HG03039 (cell line): ENCODE measurements around the gene CFAP69.
"Not testable (repeated sequence)": the region's sequence is repeated elsewhere in the genome, so short reads cannot be mapped to it uniquely, and the experiment has no call there.

ENCODE experiments used
- ATAC-seq: cut with Tn5 transposase; IDR thresholded peaks from one replicate; pipeline ENCODE4 v1.9.1; 2021; ENCODE audit warnings: mild to moderate bottlenecking, moderate library complexity; ENCODE audit not compliant: unreplicated experiment

CFAP69 gene

DNA sequence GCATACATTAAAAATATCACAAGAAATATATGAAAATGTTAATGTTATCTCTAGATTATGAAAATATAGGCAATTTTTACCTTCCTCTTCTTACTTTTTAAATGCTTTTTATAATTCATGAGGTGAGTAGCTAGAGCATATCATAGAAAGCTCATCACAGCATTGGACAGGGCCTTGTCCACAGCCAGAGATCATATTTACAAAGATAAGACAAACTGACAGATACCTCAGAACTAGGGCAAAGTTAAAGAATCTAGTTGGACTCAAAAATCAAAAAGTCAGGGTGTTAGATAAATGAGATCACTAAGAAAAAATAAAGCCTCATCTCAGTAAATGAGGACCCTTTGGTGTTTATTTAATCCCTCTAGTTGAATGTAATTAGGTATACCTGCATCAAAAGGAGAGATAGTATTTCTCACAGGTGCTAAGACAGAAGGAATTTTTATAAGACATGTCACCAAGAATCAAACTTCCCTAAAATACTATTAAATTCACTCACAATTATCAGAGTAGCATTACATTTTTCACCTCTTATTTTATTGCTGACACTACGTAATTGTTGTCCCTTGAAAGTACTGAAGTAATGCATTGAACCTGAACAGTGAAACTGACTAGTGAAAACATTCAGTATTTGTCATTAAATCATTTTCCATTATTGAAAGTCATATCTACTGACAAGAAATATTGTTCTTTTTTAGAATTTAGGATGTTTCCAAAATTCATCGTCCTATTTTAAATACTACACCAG lies 25.6 kb downstream of the CFAP69 start:
- no peak for ATAC-seq

DNA sequence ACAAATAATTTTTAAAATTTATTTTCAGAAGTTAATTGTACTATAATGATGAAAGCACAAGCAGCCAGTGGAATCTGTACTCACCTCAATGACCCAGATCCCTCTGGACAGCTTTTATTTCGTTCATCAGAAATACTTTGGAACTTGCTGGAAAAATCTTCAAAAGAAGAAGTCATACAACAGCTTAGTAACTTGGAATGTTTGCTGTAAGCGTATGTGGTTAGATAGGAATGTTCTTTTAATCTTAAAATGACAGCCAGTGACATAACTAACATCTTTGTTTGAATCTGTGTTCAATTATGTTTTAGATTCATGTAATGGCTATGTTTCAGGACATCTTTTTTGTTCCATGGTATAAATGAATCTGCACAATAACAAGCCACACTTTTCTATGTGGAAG lies 26.8 kb downstream of the CFAP69 start:
- ATAC-seq, result no peak

DNA sequence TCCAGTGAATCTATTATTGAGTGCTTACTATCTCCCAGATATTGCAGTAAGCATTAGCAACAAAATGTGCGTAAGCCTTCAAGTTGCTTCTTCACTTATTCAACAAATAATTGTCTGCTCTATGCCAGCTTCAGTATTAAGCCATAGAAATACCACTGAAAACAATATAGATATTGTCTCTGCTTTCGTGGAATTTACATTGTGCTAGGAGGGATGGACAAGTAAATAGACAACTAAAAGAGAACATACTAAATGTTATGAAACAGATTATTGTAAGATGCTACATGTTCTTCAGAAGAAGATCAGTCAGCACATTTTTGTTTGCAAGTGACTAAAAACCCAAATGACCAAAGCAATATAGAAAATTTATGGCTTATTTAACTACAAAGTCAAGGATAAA lies 27.3 kb downstream of the CFAP69 start:
- no peak for ATAC-seq

DNA sequence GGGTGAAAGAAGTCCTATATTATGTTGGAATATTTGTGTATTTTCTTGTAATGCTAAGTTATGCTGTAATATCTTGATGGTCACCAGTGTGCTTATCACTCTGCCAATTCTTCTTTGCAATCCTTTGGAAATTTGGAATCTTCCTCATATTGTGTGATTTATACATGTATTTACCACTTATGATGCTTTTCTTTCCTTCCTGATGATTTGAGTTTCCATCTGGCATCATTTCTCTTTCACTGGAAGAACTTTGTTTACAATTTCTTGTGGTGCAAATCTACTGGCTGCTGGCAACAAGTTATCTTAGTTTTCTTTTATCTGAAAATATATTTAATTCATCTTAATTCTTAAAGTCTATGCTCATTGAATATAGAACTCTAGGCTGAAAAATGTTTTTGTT lies 29.2 kb downstream of the CFAP69 start:
- ATAC-seq, result no peak

DNA sequence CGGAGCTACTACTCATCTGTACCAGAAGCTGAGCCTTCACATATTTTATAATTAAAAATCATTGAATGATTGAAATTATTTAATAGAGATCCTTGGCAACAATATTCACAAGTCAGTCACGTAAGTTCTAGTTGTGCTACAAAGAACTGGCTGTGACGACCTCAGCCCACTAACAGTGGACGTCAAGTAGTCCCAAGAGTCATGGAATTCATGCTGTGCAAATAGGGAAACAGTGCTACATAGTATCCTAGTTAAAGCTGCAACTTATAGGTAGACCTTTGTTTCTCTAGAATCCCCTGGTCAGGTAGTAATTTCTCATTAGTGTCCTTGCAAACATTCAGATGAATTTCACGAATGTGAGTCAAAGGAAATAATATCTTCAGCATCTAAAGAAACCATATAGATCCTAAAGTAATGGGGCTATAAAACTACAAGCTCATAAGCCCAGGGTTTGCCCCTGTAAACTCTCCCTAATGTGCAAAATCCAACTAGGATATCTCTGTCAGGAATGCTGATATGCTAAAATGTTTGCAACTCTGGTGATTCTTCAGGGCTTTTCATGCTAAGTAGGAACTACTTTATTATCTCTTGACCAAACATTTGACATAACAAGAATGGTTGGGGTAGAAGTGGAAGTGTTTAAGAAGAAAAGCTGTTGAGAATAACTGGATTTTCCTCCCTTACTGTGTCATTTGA lies 31.2 kb downstream of the CFAP69 start:
- no peak for ATAC-seq

DNA sequence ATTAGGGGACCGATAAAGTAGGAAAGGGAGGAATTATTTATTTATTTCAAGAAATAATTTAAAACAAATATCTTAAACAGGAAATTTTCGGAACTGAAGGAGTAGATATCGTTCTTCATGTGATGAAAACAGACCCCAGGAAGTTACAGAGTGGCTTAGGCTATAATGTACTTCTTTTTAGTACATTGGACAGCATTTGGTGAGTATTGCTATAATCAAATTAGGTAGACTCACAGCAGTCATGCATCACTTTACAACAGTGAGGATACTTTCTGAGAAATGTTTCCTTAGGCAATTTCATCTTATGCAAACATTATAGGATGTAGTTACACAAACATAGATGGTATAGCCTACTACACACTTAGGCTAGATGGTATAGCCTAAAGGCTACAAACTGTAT lies 43.2 kb downstream of the CFAP69 start:
- ATAC-seq, result no peak

DNA sequence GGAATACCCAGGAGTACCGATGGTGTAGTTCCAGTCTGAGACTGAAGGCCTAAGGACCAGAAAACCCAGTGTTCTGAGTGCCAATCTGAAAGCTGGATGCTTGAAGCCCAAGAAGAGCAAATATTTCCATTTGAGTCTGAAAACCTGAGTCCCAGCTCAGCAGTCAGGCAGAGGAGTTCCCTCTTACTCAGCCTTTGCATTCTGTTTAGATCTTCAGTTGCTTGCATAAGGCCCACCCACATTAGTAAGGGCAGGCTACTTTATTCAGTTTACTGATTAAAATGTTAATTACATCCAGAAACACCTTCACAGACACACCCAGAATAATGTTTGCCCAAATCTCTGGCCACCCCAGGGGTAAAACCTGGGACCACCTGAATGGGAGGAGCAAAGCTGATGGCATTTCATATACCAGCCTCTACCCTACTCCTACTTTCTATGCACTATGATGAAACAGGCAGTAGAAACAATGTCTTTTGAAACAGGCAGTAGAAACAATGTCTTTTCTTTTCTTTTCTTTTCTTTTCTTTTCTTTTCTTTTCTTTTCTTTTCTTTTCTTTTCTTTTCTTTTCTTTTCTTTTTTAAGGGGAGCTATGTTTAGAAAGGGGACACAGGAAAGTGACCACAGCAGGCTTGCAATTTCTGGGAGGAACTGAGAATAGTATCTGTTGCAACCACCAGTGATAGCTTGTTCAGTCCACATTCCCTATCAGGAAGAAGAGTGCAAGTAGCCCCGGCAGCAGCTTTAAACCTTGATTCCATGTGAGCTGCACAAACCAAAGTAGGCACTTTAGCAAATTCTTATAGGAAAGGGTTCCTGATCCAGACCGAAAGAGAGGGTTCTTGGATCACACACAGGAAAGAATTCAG lies 45.5 kb downstream of the CFAP69 start:
- ATAC-seq, result no peak

DNA sequence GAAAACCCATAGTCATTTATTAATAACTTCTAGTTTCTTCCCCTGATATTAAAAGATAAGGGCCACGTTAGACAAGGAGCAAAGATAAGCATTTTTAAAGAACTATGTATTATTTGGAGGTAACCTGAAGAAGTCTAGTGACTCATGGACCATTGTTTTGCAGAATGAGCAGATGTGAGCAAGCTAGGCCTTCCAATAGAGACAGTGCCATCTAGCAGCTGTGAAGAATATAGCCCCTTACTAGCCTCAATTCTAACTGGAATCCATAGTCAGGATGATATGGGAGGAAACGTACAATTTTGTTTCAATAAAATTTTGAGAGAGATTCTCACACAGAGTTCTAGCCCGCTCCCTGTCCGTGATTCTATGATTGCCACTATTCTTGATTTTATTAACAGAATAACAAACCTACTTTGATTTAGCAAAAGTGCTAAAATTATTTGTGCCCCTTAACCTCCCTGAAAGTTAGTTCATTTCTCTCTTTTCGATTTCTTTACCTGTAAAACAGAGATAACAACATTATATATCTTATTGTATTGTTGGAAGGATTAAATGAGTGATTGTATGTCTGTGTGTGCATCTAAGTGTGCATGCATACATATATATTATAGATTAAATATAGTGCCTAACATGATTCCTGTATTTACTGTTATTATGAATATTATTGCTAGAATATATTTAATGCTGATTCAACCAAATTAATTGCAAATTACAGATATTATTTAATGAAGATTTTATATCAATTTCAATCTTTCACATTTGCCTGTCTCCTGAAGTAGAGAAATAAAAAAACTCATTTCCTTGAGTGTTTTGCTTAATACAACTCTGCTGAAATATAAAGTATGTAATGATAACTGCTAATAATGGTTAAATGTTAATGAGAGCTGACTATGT lies 53.4 kb downstream of the CFAP69 start:
- ATAC-seq, result no peak

DNA sequence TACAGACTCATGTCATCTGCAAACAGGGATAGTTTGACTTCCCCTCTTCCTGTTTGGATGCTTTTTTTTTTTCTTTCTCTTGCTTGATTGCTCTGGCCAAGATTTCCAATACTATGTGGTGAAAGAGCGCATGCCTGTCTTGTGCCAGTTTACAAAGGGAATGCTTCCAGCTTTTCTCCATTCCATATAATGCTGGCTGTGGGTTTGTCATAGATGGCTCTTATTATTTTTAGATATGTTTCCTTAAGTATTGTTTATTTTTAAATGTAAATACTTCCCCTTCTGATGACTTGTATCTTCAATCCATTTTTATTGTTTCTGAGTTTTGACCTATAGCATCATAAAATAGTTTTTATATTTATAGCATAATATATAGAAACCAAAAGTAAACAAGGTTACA lies 58.3 kb downstream of the CFAP69 start:
- ATAC-seq, result no peak

DNA sequence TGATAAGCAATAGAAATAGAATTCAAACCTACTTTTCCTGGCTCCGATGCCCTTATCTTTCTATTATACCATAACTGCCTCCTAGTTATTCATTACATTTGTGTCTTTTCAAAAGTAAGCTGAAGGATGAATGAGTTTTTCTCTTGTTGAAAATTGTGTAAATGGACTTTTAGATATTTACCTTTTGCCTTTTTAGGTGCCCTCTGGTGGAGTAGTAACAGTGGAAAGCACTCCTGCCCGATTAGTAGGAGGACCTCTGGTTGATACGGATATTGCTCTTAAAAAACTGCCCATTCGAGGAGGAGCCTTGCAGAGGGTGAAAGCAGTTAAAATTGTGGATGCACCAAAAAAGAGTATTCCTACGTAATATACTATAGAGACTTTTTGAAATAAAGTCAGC lies 64.9 kb downstream of the CFAP69 start:
- ATAC-seq, result no peak

DNA sequence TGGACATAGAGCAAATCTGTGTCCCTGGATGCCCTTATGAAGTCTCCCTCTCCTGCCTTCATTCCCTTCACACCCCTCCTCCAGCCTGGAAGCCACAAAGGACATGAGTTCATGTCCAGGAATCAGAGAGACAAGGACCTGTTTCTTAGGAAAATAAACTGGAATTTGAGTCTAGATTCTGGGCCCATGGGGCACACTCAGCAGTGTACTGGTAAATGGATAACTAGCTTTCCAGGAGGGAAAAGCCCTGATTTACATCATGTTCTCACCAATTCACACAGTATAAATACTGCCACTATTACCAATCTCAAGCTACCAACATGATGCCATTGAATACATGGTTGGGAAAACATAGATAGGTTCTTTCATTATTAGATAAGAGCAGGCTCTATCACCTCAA lies 66.2 kb downstream of the CFAP69 start:
- no peak for ATAC-seq

DNA sequence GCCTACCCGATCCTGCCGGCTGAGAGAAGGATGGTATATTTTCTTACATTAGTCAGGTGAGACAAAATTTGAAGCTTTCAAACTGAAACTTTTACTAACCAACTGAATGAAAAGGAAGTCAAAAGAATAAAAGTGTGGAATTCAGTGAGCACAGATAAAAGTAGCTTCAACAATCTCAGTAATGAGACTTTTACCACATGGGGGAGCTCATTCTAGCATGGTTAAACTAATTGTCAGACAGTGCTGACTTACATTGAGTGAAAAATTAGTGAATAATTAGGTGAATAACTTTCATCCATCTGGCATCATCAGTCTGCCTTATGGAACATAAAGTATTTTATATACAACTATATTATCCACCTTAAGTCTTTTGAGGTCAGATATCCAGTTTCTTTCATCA lies 67.8 kb downstream of the CFAP69 start:
- ATAC-seq, result no peak

DNA sequence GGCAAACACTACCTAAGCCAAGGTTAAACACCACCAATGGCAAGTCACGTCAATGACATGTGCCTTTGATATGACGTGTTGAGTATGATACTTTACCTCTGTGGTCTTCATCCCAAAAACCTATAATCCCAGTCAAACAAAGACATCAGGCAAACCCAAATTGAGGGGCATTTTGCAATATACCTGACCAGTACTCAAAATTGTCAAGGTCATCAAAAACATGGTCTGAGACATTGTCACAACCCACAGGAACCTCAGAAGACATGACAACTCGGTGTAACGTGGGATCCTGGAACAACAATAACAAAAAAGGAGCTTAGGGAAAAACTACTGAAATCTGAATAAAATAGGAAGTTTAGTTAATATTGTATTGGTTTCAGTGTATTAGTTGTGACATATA lies 68.9 kb downstream of the CFAP69 start:
- no peak for ATAC-seq

DNA sequence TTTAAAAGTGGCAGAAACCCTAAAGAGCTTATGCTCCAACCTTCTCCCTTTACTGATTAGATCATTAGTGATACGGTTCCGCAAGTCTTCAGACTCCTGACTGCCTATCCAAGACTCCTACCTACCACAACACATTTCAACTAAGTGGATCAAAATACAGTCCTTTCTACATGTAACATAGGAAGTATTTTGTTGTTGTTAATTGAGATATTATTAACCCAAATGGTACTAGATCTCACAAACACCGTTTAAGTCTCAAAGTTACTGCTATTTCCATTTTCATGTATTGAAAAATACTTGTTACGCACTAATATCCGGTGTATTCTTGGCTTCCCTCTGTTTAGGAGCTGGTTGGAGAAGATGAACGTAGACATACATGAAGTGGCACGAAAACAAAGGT lies 75.0 kb downstream of the CFAP69 start:
- ATAC-seq, result no peak

DNA sequence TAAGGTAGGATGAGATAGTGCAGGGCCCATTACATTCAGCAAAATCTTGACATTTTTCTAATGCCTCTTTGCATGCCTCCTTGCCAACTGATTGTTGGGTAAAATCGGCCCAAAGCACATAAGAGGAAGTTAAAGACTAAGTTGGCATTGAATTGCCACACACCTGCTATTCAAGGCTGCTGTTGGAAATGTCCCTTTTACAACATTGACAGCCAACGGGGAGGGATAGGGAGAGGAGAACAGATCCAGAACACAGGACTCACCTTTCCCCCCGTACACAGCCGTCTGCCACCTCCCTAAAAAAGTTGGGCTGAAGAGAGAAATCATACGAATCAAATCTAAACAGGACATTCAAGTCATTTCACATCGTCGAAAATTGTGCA lies 75.4 kb downstream of the CFAP69 start:
- no peak for ATAC-seq

DNA sequence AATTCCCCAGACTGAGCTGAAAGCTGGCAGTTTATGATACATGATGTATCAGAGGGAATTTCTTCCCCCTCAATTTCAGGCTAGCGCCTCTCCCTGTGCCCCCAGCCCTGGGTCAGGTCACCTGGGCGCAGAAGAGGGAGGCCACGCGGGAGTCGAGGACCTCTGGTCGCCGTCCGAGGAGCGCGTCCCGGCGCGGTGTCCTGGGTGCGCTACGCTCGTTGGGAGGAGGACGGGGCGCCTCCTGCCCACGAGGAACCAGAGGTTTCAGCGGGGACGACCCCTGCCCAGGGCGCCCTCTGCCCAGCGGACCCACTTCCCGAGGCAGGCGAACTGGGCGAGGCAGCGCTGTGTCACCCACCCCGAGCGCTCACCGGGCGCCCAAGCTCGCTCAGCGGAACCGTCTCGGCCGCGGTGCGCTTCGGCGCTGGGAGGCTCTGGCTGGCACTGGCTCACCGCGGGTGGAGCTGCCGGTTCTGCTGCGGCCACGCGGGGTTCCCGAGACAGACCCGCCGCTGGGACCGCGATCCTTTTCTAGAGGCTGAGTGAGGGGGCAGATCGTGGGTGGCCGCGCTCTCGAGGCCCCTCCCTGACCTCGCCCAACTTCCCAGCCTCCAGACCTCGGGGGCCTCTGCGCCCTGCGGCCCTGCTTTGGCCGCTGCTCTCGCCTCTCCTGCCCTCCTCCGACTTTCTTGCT lies 76.0 kb downstream of the CFAP69 start, which contains the start of gene FAM237B:
TSS of gene FAM237B (minus strand) at position 504 of the 694 bp plus-strand sequence. CDS start 1,556 bp downstream, outside the sequence.
- no peak for ATAC-seq

DNA sequence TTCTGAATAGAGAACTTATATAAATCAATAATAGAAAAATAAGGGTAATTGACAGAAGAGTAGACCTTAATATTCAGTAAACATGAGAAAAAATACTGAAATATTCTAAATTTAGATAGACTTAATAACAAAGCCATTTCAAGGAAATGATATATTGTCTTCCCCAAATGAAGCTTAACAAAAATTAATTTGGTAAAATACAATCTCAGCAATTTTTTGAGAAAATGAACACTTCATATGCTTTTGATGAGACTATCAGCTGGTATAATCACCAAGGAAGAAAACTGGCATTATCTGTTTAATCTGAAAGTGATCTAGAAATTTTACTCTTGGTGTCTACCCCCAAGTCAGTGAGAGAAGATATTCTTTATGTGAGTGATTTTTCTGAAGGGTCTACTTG lies 77.9 kb downstream of the CFAP69 start:
- no peak for ATAC-seq

DNA sequence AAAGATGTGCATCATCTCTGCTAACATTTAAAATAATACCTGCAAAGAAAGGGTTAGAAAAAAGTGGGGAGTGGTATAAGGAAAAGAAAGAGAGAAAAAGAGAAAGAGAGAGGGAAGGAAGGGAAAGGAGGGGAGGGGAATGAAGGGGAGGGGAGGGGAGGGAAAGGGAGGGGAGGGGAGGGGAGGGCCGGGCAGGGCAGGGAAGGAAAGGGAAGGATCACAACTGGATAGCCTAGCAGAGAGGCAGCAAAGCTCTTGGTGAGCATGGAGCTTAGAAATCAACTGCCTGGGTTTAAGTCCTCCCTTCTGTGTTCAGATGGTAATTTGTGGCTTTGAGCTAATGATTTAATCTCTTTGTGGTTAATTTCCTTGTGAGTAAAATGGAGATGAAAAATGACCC lies 81.5 kb downstream of the CFAP69 start:
- no peak for ATAC-seq

DNA sequence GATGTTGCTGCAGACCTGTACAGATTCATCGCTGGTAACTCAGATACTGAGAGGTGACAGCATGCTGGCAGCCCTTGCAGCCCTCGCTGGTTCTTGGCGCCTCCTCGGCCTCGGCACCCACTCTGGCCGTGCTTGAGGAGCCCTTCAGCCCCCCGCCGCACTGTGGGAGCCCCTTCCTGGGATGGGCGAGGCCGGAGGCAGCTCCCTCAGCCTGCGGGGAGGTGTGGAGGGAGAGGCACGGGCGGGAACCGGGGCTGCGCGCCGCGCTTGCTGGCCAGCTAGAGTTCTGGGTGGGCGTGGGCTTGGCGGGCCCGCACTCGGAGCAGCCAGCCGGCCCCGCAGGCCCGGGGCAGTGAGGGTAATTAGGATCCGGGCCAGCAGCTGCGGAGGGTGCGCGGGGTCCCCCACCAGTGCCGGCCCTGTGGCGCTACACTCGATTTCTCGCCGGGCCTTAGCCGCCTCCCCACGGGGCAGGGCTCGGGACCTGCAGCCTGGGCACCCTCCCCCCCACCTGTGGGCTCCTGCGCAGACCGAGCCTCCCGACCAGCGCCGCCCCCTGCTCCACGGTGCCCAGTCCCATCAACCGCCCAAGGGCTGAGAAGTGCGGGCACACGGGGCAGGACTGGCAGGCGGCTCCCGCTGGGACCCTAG lies 89.3 kb downstream of the CFAP69 start:
- ATAC-seq, result no peak

DNA sequence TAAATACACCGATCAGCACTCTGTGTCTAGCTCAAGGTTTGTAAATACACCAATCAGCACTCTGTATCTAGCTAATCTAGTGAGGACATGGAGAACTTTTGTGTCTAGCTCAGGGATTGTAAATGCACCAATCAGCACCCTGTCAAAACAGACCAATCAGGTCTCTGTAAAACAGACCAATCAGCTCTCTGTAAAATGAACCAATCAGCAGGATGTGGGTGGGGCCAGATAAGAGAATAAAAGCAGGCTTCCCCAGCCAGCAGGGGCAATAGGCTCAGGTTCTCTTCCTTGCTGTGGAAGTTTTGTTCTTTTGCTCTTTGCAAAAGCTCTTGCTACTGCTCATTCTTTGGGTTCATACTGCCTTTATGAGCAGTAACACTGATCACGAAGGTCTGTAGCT lies 90.0 kb downstream of the CFAP69 start:
- ATAC-seq, result not testable (repeated sequence)
